ENCODE measurements around the gene MRPL16.

- TF ChIP-seq CTCF (IDR thresholded peaks at IDR 0.05; ENCODE audit: low read depth, low read length, missing input control) (no peak), ATF3 (IDR thresholded peaks at IDR 0.05) (no peak), EGR1 (IDR thresholded peaks at IDR 0.05; ENCODE audit: low read depth in 2 of 2) (no peak), REST (IDR thresholded peaks at IDR 0.05) (no peak), GABPA (IDR thresholded peaks at IDR 0.05 in 1 of 2, conservative IDR thresholded peaks at IDR 0.05 in 1 of 2) (no peak)
These were observed 33.5 kb downstream of the MRPL16 start for GRCh38 chr11:59777104-59777503.

Measured in liver (tissue), 3 donors.